Activated CD8-positive, alpha-beta memory T cell treated with anti-CD3 and anti-CD28 coated beads, Interleukin-2, amount 10 ng/mL, durations not matched to agents 7 days and 5 days (primary cell): ENCODE data around the gene RHOH. TPM values are rescaled to one million over a fixed set of nuclear protein-coding genes. Genes with fewer than 3 reads are reported as not detected.

Experiments used
- ATAC-seq: fragments of 150-1000 bp; cut with Tn5 transposase; one replicate; pipeline ENCODE4 v1.10.0; 2021; ENCODE audit warnings: moderate library complexity
- CTCF ChIA-PET: fragments of 350-600 bp; sonication (Branson Sonifier 250); formaldehyde crosslinking; loops from one replicate; lab custom pipeline; 2021; ENCODE audit warnings: antibody characterized with exemption; lab: Charles Lee
- DNase-seq: peaks from one replicate; pipeline ENCODE4 v3.0.0-alpha.2; 2020
- H3K27ac Mint-ChIP-seq: one replicate; pipeline ENCODE4 v1.8.0; 2021; ENCODE audit warnings: mild to moderate bottlenecking, mixed read lengths
- H3K27me3 Mint-ChIP-seq: one replicate; pipeline ENCODE4 v1.8.0; 2021; ENCODE audit warnings: mixed read lengths
- H3K36me3 Mint-ChIP-seq: one replicate; pipeline ENCODE4 v1.8.0; 2021; ENCODE audit warnings: mild to moderate bottlenecking, mixed read lengths
- H3K4me1 Mint-ChIP-seq: one replicate; pipeline ENCODE4 v1.8.0; 2021; ENCODE audit warnings: mixed read lengths
- H3K4me3 Mint-ChIP-seq: one replicate; pipeline ENCODE4 v1.8.0; 2021; ENCODE audit warnings: mild to moderate bottlenecking, moderate library complexity, mixed read lengths
- H3K9me3 Mint-ChIP-seq: one replicate; pipeline ENCODE4 v1.8.0; 2022; ENCODE audit warnings: low read depth, mixed read lengths
- total RNA-seq, 2 experiments: library from RNA; stranded (reverse); gene quantifications; one replicate each; pipeline ENCODE4 v1.2.3, GENCODE V29; 2021

The RHOH gene
- total RNA-seq, 2 experiments from 2014 or later, result 136 to 145 TPM

GRCh38 chr4:40234519-40235039, 37.7 kb downstream of the RHOH start:
- Mint-ChIP-seq H3K4me3 (peak overlapping the region; percentile 46), H3K36me3 (peaks cover 54% of the 10 kb centered on the region), H3K4me1 (peaks cover 93% of the 10 kb centered on the region), H3K9me3 (no peaks in the 10 kb centered on the region), H3K27ac (peak overlapping the region; percentile 81), H3K27me3 (no peaks in the 10 kb centered on the region)
- DNase-seq, result peak; percentile 33
- no peak for ATAC-seq
- CTCF ChIA-PET, result interaction anchor here (0.7 to 2.2 kb wide), 6 partner anchors 29 to 483 kb away, joined by 3 to 6 read pairs (median 4); no protein-coding TSS in a partner anchor

GRCh38 chr4:40238008-40238699, 41.3 kb downstream of the RHOH start:
- DNase-seq (peak; percentile 65), ATAC-seq (peak; percentile 16)
- CTCF ChIA-PET, result interaction anchor here (0.8 to 2.0 kb wide), 17 partner anchors 9 to 87 kb away, joined by 3 to 14 read pairs (median 5); no protein-coding TSS in a partner anchor
- Mint-ChIP-seq H3K27ac (peak overlapping the region; percentile 99), H3K36me3 (peaks cover 60% of the 10 kb centered on the region), H3K9me3 (no peaks in the 10 kb centered on the region), H3K27me3 (no peaks in the 10 kb centered on the region), H3K4me1 (peaks cover 90% of the 10 kb centered on the region), H3K4me3 (peak overlapping the region; percentile 82)

GRCh38 chr4:40238700-40239548, 42.1 kb downstream of the RHOH start:
- no peaks in the 10 kb centered on the region for H3K9me3 Mint-ChIP-seq
- DNase-seq (peak; percentile 96), ATAC-seq (peak; percentile 93)
- peak overlapping the region; percentile 99 for H3K27ac Mint-ChIP-seq
- CTCF ChIA-PET, result interaction anchor here (0.9 to 2.0 kb wide), 10 partner anchors 8 to 87 kb away, joined by 3 to 9 read pairs (median 5); no protein-coding TSS in a partner anchor
- H3K4me1 Mint-ChIP-seq, result peaks cover 91% of the 10 kb centered on the region
- peak overlapping the region; percentile 82 for H3K4me3 Mint-ChIP-seq
- H3K36me3 Mint-ChIP-seq, result peaks cover 64% of the 10 kb centered on the region
- H3K27me3 Mint-ChIP-seq, result no peaks in the 10 kb centered on the region

- Mint-ChIP-seq H3K36me3 (peaks cover 65% of the 10 kb centered on the region), H3K4me3 (peak overlapping the region; percentile 82), H3K27ac (peak overlapping the region; percentile 99), H3K27me3 (no peaks in the 10 kb centered on the region), H3K9me3 (no peaks in the 10 kb centered on the region), H3K4me1 (peaks cover 89% of the 10 kb centered on the region)
- CTCF ChIA-PET, result interaction anchor here (0.8 to 2.0 kb wide), 8 partner anchors 9 to 77 kb away, joined by 3 to 9 read pairs (median 5); no protein-coding TSS in a partner anchor
- DNase-seq (no peak), ATAC-seq (no peak)
These were observed 43.3 kb downstream of the RHOH start for GRCh38 chr4:40240040-40240653.

GRCh38 chr4:40241026-40241425, 44.2 kb downstream of the RHOH start:
- no peak for DNase-seq
- CTCF ChIA-PET, result interaction anchor here (1.3 to 2.2 kb wide), 4 partner anchors 14 to 76 kb away, joined by 3 to 8 read pairs (median 6); no protein-coding TSS in a partner anchor
- ATAC-seq, result no peak
- H3K27ac Mint-ChIP-seq, result peak overlapping the region; percentile 89
- H3K27me3 Mint-ChIP-seq, result no peaks in the 10 kb centered on the region
- H3K36me3 Mint-ChIP-seq, result peaks cover 69% of the 10 kb centered on the region
- peak overlapping the region; percentile 74 for H3K4me3 Mint-ChIP-seq
- H3K4me1 Mint-ChIP-seq, result peaks cover 91% of the 10 kb centered on the region
- no peaks in the 10 kb centered on the region for H3K9me3 Mint-ChIP-seq

- Mint-ChIP-seq H3K9me3 (no peaks in the 10 kb centered on the region), H3K4me3 (peak overlapping the region; percentile 74), H3K36me3 (peaks cover 72% of the 10 kb centered on the region), H3K27ac (peak overlapping the region; percentile 89), H3K27me3 (no peaks in the 10 kb centered on the region), H3K4me1 (peaks cover 91% of the 10 kb centered on the region)
- ATAC-seq, result no peak
- DNase-seq, result no peak
- CTCF ChIA-PET, result interaction anchor here (1.2 to 2.2 kb wide), 5 partner anchors 10 to 69 kb away, joined by 3 to 8 read pairs (median 5); no protein-coding TSS in a partner anchor
These were observed 45.1 kb downstream of the RHOH start for GRCh38 chr4:40241941-40242340.

GRCh38 chr4:40243386-40243948, 46.6 kb downstream of the RHOH start:
- Mint-ChIP-seq H3K4me1 (peaks cover 87% of the 10 kb centered on the region), H3K4me3 (peak overlapping the region; percentile 74), H3K9me3 (no peaks in the 10 kb centered on the region), H3K36me3 (peaks cover 75% of the 10 kb centered on the region), H3K27ac (peak overlapping the region; percentile 89), H3K27me3 (no peaks in the 10 kb centered on the region)
- DNase-seq, result peak; percentile 79
- ATAC-seq, result peak; percentile 27
- CTCF ChIA-PET, result interaction anchor here (1.0 to 2.2 kb wide), 7 partner anchors 9 to 74 kb away, joined by 4 to 8 read pairs (median 5); no protein-coding TSS in a partner anchor

- ATAC-seq, result no peak
- Mint-ChIP-seq H3K27ac (peak overlapping the region; percentile 91), H3K27me3 (no peaks in the 10 kb centered on the region), H3K4me1 (peaks cover 89% of the 10 kb centered on the region), H3K4me3 (peak overlapping the region; percentile 74), H3K36me3 (peaks cover 77% of the 10 kb centered on the region), H3K9me3 (no peaks in the 10 kb centered on the region)
- CTCF ChIA-PET, result interaction anchor here (1.0 to 1.9 kb wide), 9 partner anchors 12 to 73 kb away, joined by 3 to 9 read pairs (median 5); no protein-coding TSS in a partner anchor
- no peak for DNase-seq
These were observed 47.8 kb downstream of the RHOH start for GRCh38 chr4:40244606-40245005.

- Mint-ChIP-seq H3K4me3 (peak overlapping the region; percentile 74), H3K27ac (peak overlapping the region; percentile 91)
These were observed 48.7 kb downstream of the RHOH start for GRCh38 chr4:40245550-40245949.

GRCh38 chr4:40246011-40246900, 49.4 kb downstream of the RHOH start:
- Mint-ChIP-seq H3K4me3 (peak overlapping the region; percentile 74), H3K4me1 (peaks cover 89% of the 10 kb centered on the region), H3K36me3 (peaks cover 68% of the 10 kb centered on the region), H3K27me3 (no peaks in the 10 kb centered on the region), H3K27ac (peak overlapping the region; percentile 91), H3K9me3 (no peaks in the 10 kb centered on the region)
- DNase-seq, result no peak
- no peak for ATAC-seq
- CTCF ChIA-PET, result interaction anchor here (0.7 to 1.9 kb wide), 6 partner anchors 10 to 63 kb away, joined by 3 to 9 read pairs (median 6); no protein-coding TSS in a partner anchor

More at GRCh38 chr4:40245550-40245949, 48.7 kb downstream of the RHOH start:
- H3K4me1 Mint-ChIP-seq, result peaks cover 88% of the 10 kb centered on the region
- CTCF ChIA-PET, result interaction anchor here (1.0 to 1.9 kb wide), 9 partner anchors 11 to 72 kb away, joined by 3 to 9 read pairs (median 6); no protein-coding TSS in a partner anchor
- H3K36me3 Mint-ChIP-seq, result peaks cover 70% of the 10 kb centered on the region
- H3K27me3 Mint-ChIP-seq, result no peaks in the 10 kb centered on the region
- no peaks in the 10 kb centered on the region for H3K9me3 Mint-ChIP-seq
- DNase-seq, result no peak
- ATAC-seq, result no peak

- CTCF ChIA-PET, result interaction anchor here (0.7 to 2.6 kb wide), 5 partner anchors 10 to 61 kb away, joined by 3 to 28 read pairs (median 3); no protein-coding TSS in a partner anchor
- H3K4me3 Mint-ChIP-seq, result peak overlapping the region; percentile 30
- peaks cover 89% of the 10 kb centered on the region for H3K4me1 Mint-ChIP-seq
- no peaks in the 10 kb centered on the region for H3K27me3 Mint-ChIP-seq
- H3K27ac Mint-ChIP-seq, result peak overlapping the region; percentile 91
- ATAC-seq, result peak; percentile 2
- H3K36me3 Mint-ChIP-seq, result peaks cover 64% of the 10 kb centered on the region
- no peak for DNase-seq
- no peaks in the 10 kb centered on the region for H3K9me3 Mint-ChIP-seq
These were observed 50.1 kb downstream of the RHOH start for GRCh38 chr4:40246938-40247337.
